ENCODE measurements around the gene IL18BP.
A peak's percentile ranks its signal among the peaks of the same experiment; 100 is the strongest.

IL18BP gene

GRCh38 chr11:72010529-72011233, 12.0 kb downstream of the IL18BP start:
- DNase-seq (ENCODE audit: low read depth), result no peak
- H3K4me3 ChIP-seq (ENCODE audit: low read length), result no peak overlapping the region
- no peak for TF ChIP-seq CTCF (conservative IDR thresholded peaks at IDR 0.05; ENCODE audit: low read depth, low read length)

GRCh38 chr11:72012091-72012630, 13.5 kb downstream of the IL18BP start:
- no peak for TF ChIP-seq CTCF (conservative IDR thresholded peaks at IDR 0.05; ENCODE audit: low read depth, low read length)
- no peak overlapping the region for H3K4me3 ChIP-seq (ENCODE audit: low read length)
- DNase-seq (ENCODE audit: low read depth), result no peak

GRCh38 chr11:72012897-72013721, 14.4 kb downstream of the IL18BP start:
- H3K4me3 ChIP-seq (ENCODE audit: low read length), result no peak overlapping the region
- TF ChIP-seq CTCF (conservative IDR thresholded peaks at IDR 0.05; ENCODE audit: low read depth, low read length), result no peak
- DNase-seq (ENCODE audit: low read depth), result no peak

- TF ChIP-seq CTCF (conservative IDR thresholded peaks at IDR 0.05; ENCODE audit: low read depth, low read length), result no peak
- DNase-seq (ENCODE audit: low read depth), result no peak
- H3K4me3 ChIP-seq (ENCODE audit: low read length), result no peak overlapping the region
Measured at GRCh38 chr11:72013765-72014711, 15.3 kb downstream of the IL18BP start.

- DNase-seq (ENCODE audit: low read depth), result no peak
- no peak for TF ChIP-seq CTCF (conservative IDR thresholded peaks at IDR 0.05; ENCODE audit: low read depth, low read length)
- no peak overlapping the region for H3K4me3 ChIP-seq (ENCODE audit: low read length)
Measured at GRCh38 chr11:72014761-72015320, 16.1 kb downstream of the IL18BP start.

- no peak overlapping the region for H3K4me3 ChIP-seq (ENCODE audit: low read length)
- no peak for DNase-seq (ENCODE audit: low read depth)
- TF ChIP-seq CTCF (conservative IDR thresholded peaks at IDR 0.05; ENCODE audit: low read depth, low read length), result peak; percentile 47
Measured at GRCh38 chr11:72015511-72016061, 16.9 kb downstream of the IL18BP start.

Data from retinal pigment epithelial cell (primary cell).